ENCODE data around the gene GAA. TPM values are rescaled to one million over a fixed set of nuclear protein-coding genes. Genes with fewer than 3 reads are reported as not detected.

Gene GAA
- total and polyA plus RNA-seq, 10 of the 15 experiments (the other 5 are each of a cell fraction or from before 2014, with no cell fraction given), result 0.18 to 10.5 (median 4.1) TPM

DNA sequence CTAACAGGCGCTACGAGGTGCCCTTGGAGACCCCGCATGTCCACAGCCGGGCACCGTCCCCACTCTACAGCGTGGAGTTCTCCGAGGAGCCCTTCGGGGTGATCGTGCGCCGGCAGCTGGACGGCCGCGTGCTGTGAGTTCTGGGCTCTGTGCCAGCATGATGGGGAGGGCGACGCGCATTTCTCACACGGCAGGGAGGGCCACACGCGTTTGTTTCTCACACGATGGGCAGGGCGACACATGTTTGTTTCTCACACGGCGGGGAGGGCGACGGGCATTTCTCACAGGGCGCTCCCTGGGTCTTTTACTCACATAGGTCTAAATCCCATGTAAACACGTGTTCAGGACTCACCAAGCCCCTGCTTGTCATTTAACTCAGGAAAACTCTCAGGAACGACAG is 4.4 kb downstream of the GAA start:
- Histone ChIP-seq H3K9ac (ENCODE audit: control insufficient read depth, insufficient read depth, low read length) (no peak overlapping the region), H3K79me2 (ENCODE audit: control insufficient read depth, insufficient read depth, low read length) (no peaks in the 10 kb centered on the region; the same call in 1 of the 2 replicates), H3K4me3 (no peak overlapping the region), H3K36me3 (ENCODE audit: control insufficient read depth in 2 of 2, insufficient read depth in 2 of 2, low read length in 1 of 2) (no peaks in the 10 kb centered on the region), H2AFZ (ENCODE audit: control insufficient read depth, low read depth, low read length) (no peak overlapping the region), H3K4me1 (ENCODE audit: control insufficient read depth, insufficient read depth, low read length) (peaks cover 5% of the 10 kb centered on the region; the same call in 1 of the 2 replicates), H3K27ac (ENCODE audit: control insufficient read depth, insufficient read depth) (no peak overlapping the region), H3K9me3 (replicated peaks; ENCODE audit: control insufficient read depth, insufficient read depth, low read length) (no peaks in the 10 kb centered on the region), H3K27me3 (replicated peaks in 1 of 2; ENCODE audit: control insufficient read depth in 2 of 2, insufficient read depth in 2 of 2, low read length in 1 of 2) (peaks cover 0 to 3% of the 10 kb centered on the region in 2 experiments; a peak in 2 of 4 replicates), H4K20me1 (ENCODE audit: control insufficient read depth, insufficient read depth) (no peaks in the 10 kb centered on the region; the same call in 1 of the 2 replicates), H3K4me2 (ENCODE audit: control insufficient read depth, insufficient read depth) (no peak overlapping the region)
- ATAC-seq, result no peak
- FAIRE-seq, result no peak
- intact Hi-C loops (cut with micrococcal nuclease; ENCODE audit: unreplicated experiment) (no loop called here), in situ Hi-C loops (cut with MboI) (no loop called here)
- ChIA-PET CTCF (interaction anchor here (0.6 kb wide), 2 partner anchors 90 to 470 kb away, joined by 3 read pairs; no protein-coding TSS in a partner anchor), SMC1A (ENCODE audit: uncharacterized antibody, unreplicated experiment) (no interaction called here), RAD21 (ENCODE audit: unreplicated experiment) (no interaction called here), POLR2A (no interaction called here)
- WGBS (ENCODE audit: insufficient coverage, insufficient replicate concordance, low lambda C conversion rate, missing lambda C conversion rate), result 79% methylated on average over 28 of the region's 29 CpGs
- no TSS peak for BruUV-seq (replicated peaks)
- no peak for DNase-seq (ENCODE audit: low read depth, low spot score)
- TF ChIP-seq EED (IDR thresholded peaks at IDR 0.05; ENCODE audit: low read depth) (no peak), NFYA (IDR thresholded peaks at IDR 0.05; ENCODE audit: borderline replicate concordance, low read depth, low read length) (no peak), TCF7 (IDR thresholded peaks at IDR 0.05; ENCODE audit: borderline replicate concordance) (no peak), TAF1 (IDR thresholded peaks at IDR 0.05; ENCODE audit: borderline replicate concordance, low read depth, low read length) (no peak), KLF5 (IDR thresholded peaks at IDR 0.05; ENCODE audit: partially characterized antibody) (no peak), RFX5 (IDR thresholded peaks at IDR 0.05; ENCODE audit: low read depth, low read length) (no peak), ZNF207 (IDR thresholded peaks at IDR 0.05; ENCODE audit: borderline replicate concordance) (no peak), POLR2A (IDR thresholded peaks at IDR 0.05; ENCODE audit: low read depth, low read length) (no peak), YY1 (IDR thresholded peaks at IDR 0.05; ENCODE audit: low read depth, low read length) (no peak), CHD4 (IDR thresholded peaks at IDR 0.05) (no peak), CEBPB (IDR thresholded peaks at IDR 0.05; ENCODE audit: borderline replicate concordance in 1 of 2, low read depth in 2 of 2, low read length in 2 of 2) (no peak), NRF1 (conservative IDR thresholded peaks at IDR 0.05; ENCODE audit: low read depth, low read length) (no peak), CBX3 (IDR thresholded peaks at IDR 0.05; ENCODE audit: borderline replicate concordance, low read depth) (no peak)
- TF ChIP-seq, protein P1, sequence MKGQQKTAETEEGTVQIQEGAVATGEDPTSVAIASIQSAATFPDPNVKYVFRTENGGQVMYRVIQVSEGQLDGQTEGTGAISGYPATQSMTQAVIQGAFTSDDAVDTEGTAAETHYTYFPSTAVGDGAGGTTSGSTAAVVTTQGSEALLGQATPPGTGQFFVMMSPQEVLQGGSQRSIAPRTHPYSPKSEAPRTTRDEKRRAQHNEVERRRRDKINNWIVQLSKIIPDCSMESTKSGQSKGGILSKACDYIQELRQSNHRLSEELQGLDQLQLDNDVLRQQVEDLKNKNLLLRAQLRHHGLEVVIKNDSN (IDR thresholded peaks at IDR 0.05; ENCODE audit: borderline replicate concordance, extremely low read length, insufficient read depth, low read depth, low read length), result no peak
- TF ChIP-seq, protein P2, sequence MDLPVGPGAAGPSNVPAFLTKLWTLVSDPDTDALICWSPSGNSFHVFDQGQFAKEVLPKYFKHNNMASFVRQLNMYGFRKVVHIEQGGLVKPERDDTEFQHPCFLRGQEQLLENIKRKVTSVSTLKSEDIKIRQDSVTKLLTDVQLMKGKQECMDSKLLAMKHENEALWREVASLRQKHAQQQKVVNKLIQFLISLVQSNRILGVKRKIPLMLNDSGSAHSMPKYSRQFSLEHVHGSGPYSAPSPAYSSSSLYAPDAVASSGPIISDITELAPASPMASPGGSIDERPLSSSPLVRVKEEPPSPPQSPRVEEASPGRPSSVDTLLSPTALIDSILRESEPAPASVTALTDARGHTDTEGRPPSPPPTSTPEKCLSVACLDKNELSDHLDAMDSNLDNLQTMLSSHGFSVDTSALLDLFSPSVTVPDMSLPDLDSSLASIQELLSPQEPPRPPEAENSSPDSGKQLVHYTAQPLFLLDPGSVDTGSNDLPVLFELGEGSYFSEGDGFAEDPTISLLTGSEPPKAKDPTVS (IDR thresholded peaks at IDR 0.05; ENCODE audit: low read depth, low read length), result no peak
- TF ChIP-seq, protein P3, sequence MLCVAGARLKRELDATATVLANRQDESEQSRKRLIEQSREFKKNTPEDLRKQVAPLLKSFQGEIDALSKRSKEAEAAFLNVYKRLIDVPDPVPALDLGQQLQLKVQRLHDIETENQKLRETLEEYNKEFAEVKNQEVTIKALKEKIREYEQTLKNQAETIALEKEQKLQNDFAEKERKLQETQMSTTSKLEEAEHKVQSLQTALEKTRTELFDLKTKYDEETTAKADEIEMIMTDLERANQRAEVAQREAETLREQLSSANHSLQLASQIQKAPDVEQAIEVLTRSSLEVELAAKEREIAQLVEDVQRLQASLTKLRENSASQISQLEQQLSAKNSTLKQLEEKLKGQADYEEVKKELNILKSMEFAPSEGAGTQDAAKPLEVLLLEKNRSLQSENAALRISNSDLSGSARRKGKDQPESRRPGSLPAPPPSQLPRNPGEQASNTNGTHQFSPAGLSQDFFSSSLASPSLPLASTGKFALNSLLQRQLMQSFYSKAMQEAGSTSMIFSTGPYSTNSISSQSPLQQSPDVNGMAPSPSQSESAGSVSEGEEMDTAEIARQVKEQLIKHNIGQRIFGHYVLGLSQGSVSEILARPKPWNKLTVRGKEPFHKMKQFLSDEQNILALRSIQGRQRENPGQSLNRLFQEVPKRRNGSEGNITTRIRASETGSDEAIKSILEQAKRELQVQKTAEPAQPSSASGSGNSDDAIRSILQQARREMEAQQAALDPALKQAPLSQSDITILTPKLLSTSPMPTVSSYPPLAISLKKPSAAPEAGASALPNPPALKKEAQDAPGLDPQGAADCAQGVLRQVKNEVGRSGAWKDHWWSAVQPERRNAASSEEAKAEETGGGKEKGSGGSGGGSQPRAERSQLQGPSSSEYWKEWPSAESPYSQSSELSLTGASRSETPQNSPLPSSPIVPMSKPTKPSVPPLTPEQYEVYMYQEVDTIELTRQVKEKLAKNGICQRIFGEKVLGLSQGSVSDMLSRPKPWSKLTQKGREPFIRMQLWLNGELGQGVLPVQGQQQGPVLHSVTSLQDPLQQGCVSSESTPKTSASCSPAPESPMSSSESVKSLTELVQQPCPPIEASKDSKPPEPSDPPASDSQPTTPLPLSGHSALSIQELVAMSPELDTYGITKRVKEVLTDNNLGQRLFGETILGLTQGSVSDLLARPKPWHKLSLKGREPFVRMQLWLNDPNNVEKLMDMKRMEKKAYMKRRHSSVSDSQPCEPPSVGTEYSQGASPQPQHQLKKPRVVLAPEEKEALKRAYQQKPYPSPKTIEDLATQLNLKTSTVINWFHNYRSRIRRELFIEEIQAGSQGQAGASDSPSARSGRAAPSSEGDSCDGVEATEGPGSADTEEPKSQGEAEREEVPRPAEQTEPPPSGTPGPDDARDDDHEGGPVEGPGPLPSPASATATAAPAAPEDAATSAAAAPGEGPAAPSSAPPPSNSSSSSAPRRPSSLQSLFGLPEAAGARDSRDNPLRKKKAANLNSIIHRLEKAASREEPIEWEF (IDR thresholded peaks at IDR 0.05; ENCODE audit: insufficient replicate concordance, low read depth, low read length), result no peak

Measured in GM12878 (cell line).